GM18951 (cell line): ENCODE data around the gene DCUN1D2.
"Not testable (repeated sequence)": the region's sequence is repeated elsewhere in the genome, so short reads cannot be mapped to it uniquely, and the experiment has no call there.

ENCODE experiments used
- POLR2A ChIP-seq: IDR thresholded peaks from 4 replicates; pipeline ENCODE4 v1.6.1; 2011; ENCODE audit warnings: mild to moderate bottlenecking; ENCODE audit not compliant: insufficient read length, insufficient read depth; ENCODE audit errors: extremely low read depth
- in situ Hi-C: fragments of 300-500 bp; cut with MboI; formaldehyde crosslinking; loops from one replicate; pipeline ENCODE4 v1.12.0; 2022; ENCODE audit warnings: low sequenced_read_pairs, mixed read lengths, inconsistent platforms; ENCODE audit not compliant: unreplicated experiment

The DCUN1D2 gene

GRCh38 chr13:113448885-113449692 is 41.4 kb downstream of the DCUN1D2 start:
- no peak for TF ChIP-seq POLR2A
- in situ Hi-C loops = no loop called here

DNA sequence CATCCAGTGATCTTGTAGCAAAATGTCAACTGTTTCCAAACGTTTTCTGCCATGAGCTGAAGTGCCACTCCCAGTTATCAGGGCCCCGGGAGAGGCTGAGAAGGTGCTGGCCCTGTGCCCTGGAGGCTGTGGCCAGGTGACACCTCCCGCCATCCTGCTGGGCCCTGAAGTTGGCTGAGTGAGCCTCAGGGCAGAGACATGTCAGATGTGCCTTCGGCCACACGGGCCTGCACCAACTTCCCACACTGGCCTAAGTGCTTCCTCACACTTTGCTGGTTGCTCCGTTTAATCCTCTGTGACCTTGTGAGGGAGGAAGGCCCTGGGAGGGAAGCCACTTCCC is 42.0 kb downstream of the DCUN1D2 start:
- TF ChIP-seq POLR2A = no peak
- in situ Hi-C loops = no loop called here

DNA sequence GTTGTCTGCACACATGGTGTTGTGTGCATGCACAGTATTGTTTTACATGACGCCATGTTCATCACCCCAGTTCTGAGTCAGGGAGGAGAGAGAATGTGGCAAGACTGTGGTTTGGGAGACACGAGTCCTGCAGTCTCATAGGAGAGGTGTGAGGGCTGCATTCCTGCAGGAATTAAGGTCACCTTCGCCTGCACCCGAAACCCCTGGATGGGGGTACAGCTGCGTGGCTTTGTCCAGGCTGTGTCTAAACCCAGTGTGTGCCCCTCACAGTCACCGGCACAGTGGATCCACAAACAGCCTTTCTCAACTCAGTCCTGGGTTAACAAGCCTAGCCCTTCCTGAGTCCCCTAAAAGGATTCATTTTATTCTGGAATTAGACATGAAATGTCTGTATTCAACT is 42.9 kb downstream of the DCUN1D2 start:
- in situ Hi-C loops = no loop called here
- TF ChIP-seq POLR2A = no peak

DNA sequence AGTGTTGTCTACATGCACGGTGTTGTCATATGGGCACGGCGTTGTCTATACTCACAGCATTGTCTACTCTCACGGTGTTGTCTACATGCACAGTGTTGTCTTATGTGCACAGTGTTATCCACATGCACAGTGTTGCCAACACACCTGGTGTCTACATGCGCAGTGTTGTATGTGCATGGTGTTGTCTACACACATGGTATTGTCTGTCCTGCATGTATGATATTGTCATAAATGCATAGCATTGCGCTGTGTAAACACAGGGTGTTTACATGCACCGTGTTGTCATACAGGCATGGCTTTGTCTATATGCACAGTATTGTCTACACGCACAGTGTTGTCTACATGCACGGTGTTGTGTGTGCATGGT is 44.0 kb downstream of the DCUN1D2 start:
- in situ Hi-C loops = no loop called here
- no peak for TF ChIP-seq POLR2A

GRCh38 chr13:113445791-113446487 is 44.6 kb downstream of the DCUN1D2 start:
- in situ Hi-C loops = no loop called here

DNA sequence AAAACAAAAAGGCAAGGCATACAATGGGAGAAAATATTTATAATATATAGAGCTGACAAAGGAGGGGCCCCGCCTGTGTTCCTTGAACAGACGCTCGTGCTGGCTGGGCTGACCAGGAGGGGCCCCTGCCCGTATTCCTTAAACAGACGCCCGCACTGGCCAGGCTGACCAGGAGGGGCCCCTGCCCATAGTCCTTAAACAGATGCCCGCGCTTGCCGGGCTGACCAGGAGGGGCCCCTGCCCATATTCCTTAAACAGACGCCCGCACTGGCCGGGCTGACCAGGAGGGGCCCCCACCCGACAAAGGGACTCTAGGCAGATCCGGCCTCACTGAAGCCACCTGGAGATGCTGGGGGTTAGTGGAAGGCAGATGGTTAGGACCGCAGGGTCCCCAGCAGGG is 46.5 kb downstream of the DCUN1D2 start:
- no peak for TF ChIP-seq POLR2A
- in situ Hi-C loops = no loop called here

More at GRCh38 chr13:113445791-113446487, 44.6 kb downstream of the DCUN1D2 start:
- no peak for TF ChIP-seq POLR2A

DNA sequence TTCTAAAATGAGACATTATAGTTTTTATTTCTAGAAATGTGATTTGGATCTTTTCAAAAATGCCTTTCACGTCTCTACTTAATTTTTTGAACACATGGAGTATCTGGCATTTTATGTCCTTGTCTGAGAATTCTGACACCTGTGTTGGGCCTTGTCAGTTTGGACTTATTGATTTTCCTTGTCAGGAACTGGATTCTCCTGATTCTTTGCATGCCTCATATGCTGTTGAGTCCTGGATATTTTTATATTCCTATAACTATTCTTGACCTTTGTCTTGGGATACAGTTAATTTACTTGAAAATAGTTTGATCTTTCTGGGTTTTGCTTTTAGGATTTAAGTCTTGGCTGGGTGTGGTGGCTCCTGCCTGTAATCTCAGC is 47.5 kb downstream of the DCUN1D2 start:
- in situ Hi-C loops = no loop called here
- no peak for TF ChIP-seq POLR2A

GRCh38 chr13:113442354-113442984 is 48.0 kb downstream of the DCUN1D2 start:
- TF ChIP-seq POLR2A = no peak
- in situ Hi-C loops = no loop called here

DNA sequence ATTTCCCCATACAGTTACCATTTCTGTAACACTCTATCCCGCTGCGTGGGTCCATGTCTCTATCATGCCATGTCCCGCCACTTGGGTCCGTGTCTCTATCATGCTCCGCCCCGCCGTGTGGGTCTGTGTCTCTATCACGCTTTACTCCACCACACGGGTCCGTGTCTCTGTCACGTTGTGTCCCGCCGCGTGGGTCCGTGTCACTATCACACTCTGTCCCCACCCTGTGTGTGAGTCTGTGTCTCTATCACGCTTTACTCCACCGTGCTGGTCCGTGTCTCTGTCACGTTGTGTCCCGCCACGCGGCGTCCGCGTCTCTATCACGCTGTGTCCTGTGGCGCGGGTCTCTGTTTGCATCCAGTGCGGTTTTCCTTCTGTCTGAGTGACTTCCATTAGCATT is 48.9 kb downstream of the DCUN1D2 start:
- TF ChIP-seq POLR2A = no peak

DNA sequence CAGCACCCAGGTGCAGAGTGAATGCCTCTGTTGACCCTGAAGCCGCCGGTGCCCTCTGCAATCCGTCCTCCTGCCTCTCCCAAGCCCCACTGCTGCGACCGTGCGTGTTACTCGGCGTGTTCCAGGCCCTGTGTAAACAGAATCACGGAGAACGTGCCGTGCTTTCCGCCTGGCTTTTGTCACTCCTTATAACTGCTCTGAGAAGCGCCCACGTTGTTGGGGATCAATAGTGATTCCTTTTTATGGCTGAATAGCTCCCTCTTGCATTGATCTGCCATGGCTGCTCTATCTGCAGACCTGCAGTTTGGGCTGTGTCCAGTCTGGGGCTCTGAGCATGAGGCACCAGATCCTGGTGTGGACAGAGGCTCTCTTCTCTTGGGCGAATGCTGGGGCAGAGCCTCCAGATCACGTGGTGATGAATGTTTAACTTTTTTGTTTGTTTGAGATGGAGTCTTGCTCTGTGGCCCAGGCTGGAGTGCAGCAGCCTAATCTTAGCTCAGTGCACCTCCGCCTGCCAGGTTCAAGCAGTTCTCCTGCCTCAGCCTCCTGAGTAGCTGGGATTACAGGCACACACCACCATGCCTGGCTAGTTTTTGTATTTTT is 53.0 kb downstream of the DCUN1D2 start:
- no peak for TF ChIP-seq POLR2A
- in situ Hi-C loops = no loop called here

More for the DNA sequence above, 48.9 kb downstream of the DCUN1D2 start:
- in situ Hi-C loops = no loop called here

- in situ Hi-C loops = not testable (repeated sequence)
Observed at GRCh38 chr13:113436866-113437265, 53.6 kb downstream of the DCUN1D2 start.

- in situ Hi-C loops = not testable (repeated sequence)
Observed at GRCh38 chr13:113435907-113436306, 54.6 kb downstream of the DCUN1D2 start.

DNA sequence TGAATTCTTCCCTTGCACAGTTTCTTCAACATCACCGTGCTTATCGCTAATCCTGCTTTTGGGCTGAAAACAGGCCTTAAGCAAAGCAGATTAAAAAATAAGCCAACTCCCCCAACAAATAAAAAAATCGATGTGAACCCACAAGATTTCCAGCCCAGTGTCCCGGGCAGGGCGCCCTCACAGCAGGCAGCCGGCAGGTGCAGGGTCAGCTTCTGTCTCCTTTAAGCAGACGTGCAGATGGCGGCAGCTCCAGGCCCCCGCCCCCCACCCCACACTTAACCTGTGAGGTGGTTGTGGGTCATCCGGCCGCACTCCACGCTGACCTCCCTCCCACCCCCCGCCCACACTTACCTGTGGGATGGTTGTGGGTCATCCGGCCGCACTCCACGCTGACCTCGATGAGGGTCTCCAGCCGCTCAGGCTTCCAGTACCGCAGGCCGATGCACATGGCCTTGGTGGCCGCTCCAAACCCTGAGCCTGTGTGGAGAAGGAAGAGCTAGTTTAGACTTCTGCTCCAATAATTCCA is 57.1 kb downstream of the DCUN1D2 start:
- in situ Hi-C loops = no loop called here
- TF ChIP-seq POLR2A = no peak
